K562 (cell line): Measurements from ENCODE around the gene HEPACAM. TPM values are rescaled to one million over a fixed set of nuclear protein-coding genes. Genes with fewer than 3 reads are reported as not detected.
A peak's percentile ranks its signal among the peaks of the same experiment; 100 is the strongest.

ENCODE experiments used
- CBFA2T2 ChIP-seq: fragments of 450-650 bp; conservative IDR thresholded peaks from 2 replicates; pipeline ENCODE4 v1.6.1; 2017; ENCODE audit warnings: mild to moderate bottlenecking
- CHAMP1 ChIP-seq: fragments of 450-650 bp; IDR thresholded peaks from 2 replicates; pipeline ENCODE4 v1.6.1; 2016; ENCODE audit warnings: mild to moderate bottlenecking
- CHD2 ChIP-seq: IDR thresholded peaks from 2 replicates; pipeline ENCODE4 v1.6.1; 2011; ENCODE audit warnings: low read depth, low read length
- ELK3 ChIP-seq: fragments of 450-650 bp; formaldehyde crosslinking; IDR thresholded peaks from 2 replicates; pipeline ENCODE4 v1.4.0; 2020; ENCODE audit warnings: mild to moderate bottlenecking
- HNRNPLL ChIP-seq: fragments of 200-400 bp; formaldehyde crosslinking; IDR thresholded peaks from 2 replicates; pipeline ENCODE4 v1.6.1; 2017; ENCODE audit warnings: low read length, low read depth, mild to moderate bottlenecking; ENCODE audit not compliant: poor library complexity, severe bottlenecking
- NR2C1 ChIP-seq, 2 experiments: fragments of 450-650 bp; IDR thresholded peaks; 2 replicates each; pipeline ENCODE4 v1.6.1; 2017; ENCODE audit warnings: mild to moderate bottlenecking in 2 of 2, antibody characterized with exemption in 1 of 2, inconsistent platforms in 1 of 2, missing compliant biosample characterization in 1 of 2, missing genetic modification characterization in 1 of 2
- RNF219 ChIP-seq: fragments of 250-450 bp; sonication (Bioruptor Pico); IDR thresholded peaks from 2 replicates; pipeline ENCODE4 v1.5.0; 2022; ENCODE audit warnings: mild to moderate bottlenecking
- RREB1 ChIP-seq: fragments of 250-450 bp; sonication (Bioruptor Pico); IDR thresholded peaks from 2 replicates; pipeline ENCODE4 v1.4.0; 2020
- SIX5 ChIP-seq, 2 experiments: IDR thresholded peaks; 2 replicates each; pipeline ENCODE4 v1.6.1; 2011; ENCODE audit warnings: low read length in 2 of 2, borderline replicate concordance in 1 of 2, low read depth in 1 of 2, mild to moderate bottlenecking in 1 of 2, moderate library complexity in 1 of 2; ENCODE audit not compliant: insufficient read depth in 1 of 2
- SRSF1 ChIP-seq: fragments of 200-400 bp; formaldehyde crosslinking; IDR thresholded peaks from 2 replicates; pipeline ENCODE4 v1.6.1; 2017; ENCODE audit warnings: mild to moderate bottlenecking, low read depth, low read length, moderate library complexity
- TFAM ChIP-seq: fragments of 250-450 bp; sonication (Bioruptor Pico); conservative IDR thresholded peaks from 2 replicates; pipeline ENCODE4 v1.5.0; 2021; ENCODE audit warnings: mild to moderate bottlenecking, moderate library complexity
- ZNF134 ChIP-seq: fragments of 250-450 bp; sonication (Bioruptor Pico); conservative IDR thresholded peaks from 2 replicates; pipeline ENCODE4 v1.4.0; 2020
- ZNF253 ChIP-seq: fragments of 250-450 bp; sonication (Bioruptor Pico); conservative IDR thresholded peaks from 2 replicates; pipeline ENCODE4 v1.6.1; 2021; ENCODE audit warnings: mild to moderate bottlenecking
- ZNF76 ChIP-seq: fragments of 250-450 bp; sonication (Bioruptor Pico); IDR thresholded peaks from 2 replicates; pipeline ENCODE4 v1.4.0; 2020; ENCODE audit warnings: mild to moderate bottlenecking, moderate library complexity, borderline replicate concordance
- polyA plus RNA-seq, 8 experiments: library from polyadenylated mRNA; depleted of rRNA in 4 of 8; stranded (reverse) in 5 of 8; unstranded in 3 of 8; fragments of >200 nt; fragmentation: Nextera tagmentation in 2 of 8; fragmentation: Illumina TruSeq in 1 of 8; extraction: Ambion mirVana in 2 of 8; extraction: Trizol in 1 of 8; gene quantifications; 2 replicates each; pipeline versions ENCODE4 v1.2.1 to v1.2.3, GENCODE V29; 2011 to 2014; ENCODE audit warnings: inconsistent platforms in 1 of 8, missing spikeins in 1 of 8
- total RNA-seq, 7 experiments: library from RNA; depleted of rRNA in 6 of 7; stranded (reverse); fragments of >200 nt in 6 of 7; fragmentation: Illumina TruSeq in 2 of 7; extraction: Trizol in 2 of 7; gene quantifications; 2 replicates each; pipeline versions ENCODE4 v1.2.1 to v1.2.3, GENCODE V29; 2011 to 2021; ENCODE audit warnings: low replicate concordance in 1 of 7

The HEPACAM gene
- total and polyA plus RNA-seq, 9 of the 15 experiments (the other 6 are each of a cell fraction or from before 2014, with no cell fraction given): not detected

- TF ChIP-seq HNRNPLL: peak; percentile 99
- no peak for TF ChIP-seq CBFA2T2
- TF ChIP-seq ZNF134 (CRISPR knock-in tag): no peak
- TF ChIP-seq ZNF253 (CRISPR knock-in tag): no peak
- no peak for TF ChIP-seq RNF219 (CRISPR knock-in tag)
- TF ChIP-seq ELK3 (CRISPR knock-in tag): no peak
- peak; percentile 5; the same call in 1 of the 2 replicates for TF ChIP-seq CHD2
- no peak for TF ChIP-seq NR2C1 (IDR thresholded peaks at IDR 0.05)
- TF ChIP-seq NR2C1 (tag; IDR thresholded peaks at IDR 0.05): no peak
- no peak for TF ChIP-seq ZNF76 (CRISPR knock-in tag)
- no peak for TF ChIP-seq SIX5 (IDR thresholded peaks at IDR 0.05; ENCODE audit: borderline replicate concordance in 1 of 2, insufficient read depth in 1 of 2, low read depth in 1 of 2, low read length in 2 of 2)
- no peak for TF ChIP-seq SRSF1
- TF ChIP-seq RREB1 (CRISPR knock-in tag): no peak
- TF ChIP-seq TFAM (CRISPR knock-in tag): no peak
- TF ChIP-seq CHAMP1: no peak
Measured at GRCh38 chr11:124875943-124876817, 59.7 kb downstream of the HEPACAM start (continued).
